AG04450 (cell line): Measurements from ENCODE around the gene PITPNM3. TPM values are rescaled to one million over a fixed set of nuclear protein-coding genes. Genes with fewer than 3 reads are reported as not detected.

Experiments used
- CTCF ChIA-PET: fragments of 300-600, 350-600 bp; formaldehyde crosslinking; extraction: SDS; loops from one replicate; lab custom pipeline; 2022; ENCODE audit warnings: antibody characterized with exemption, inconsistent platforms; lab: Charles Lee
- POLR2A ChIA-PET: fragments of 350-600 bp; formaldehyde crosslinking; extraction: SDS; loops from one replicate; lab custom pipeline; 2021; ENCODE audit warnings: antibody characterized with exemption, inconsistent platforms; lab: Yijun Ruan, JAX
- DNase-seq: peaks from one replicate; pipeline ENCODE4 v3.0.0-alpha.2; 2011; ENCODE audit warnings: low read depth, low spot score
- H3K27ac ChIP-seq: one replicate; pipeline ENCODE4 v1.5.1; 2012; ENCODE audit warnings: low read depth, low read length, control low read depth
- H3K27me3 ChIP-seq: one replicate; pipeline ENCODE4 v1.6.0; 2012; ENCODE audit warnings: low read length; ENCODE audit not compliant: control insufficient read depth, insufficient read depth
- H3K4me3 ChIP-seq: 2 replicates; pipeline ENCODE4 v1.5.1; 2011; ENCODE audit warnings: mild to moderate bottlenecking, low read depth, low read length, control low read depth
- H3K9me3 ChIP-seq: 2 replicates; pipeline ENCODE4 v1.5.1; 2012; ENCODE audit warnings: low read length; ENCODE audit not compliant: control insufficient read depth, insufficient read depth
- CTCF ChIP-seq: IDR thresholded peaks from 2 replicates; pipeline ENCODE4 v1.5.1; 2011; ENCODE audit warnings: low read depth, low read length, control low read depth, inconsistent platforms
- polyA plus RNA-seq: library from polyadenylated mRNA; depleted of rRNA; stranded (reverse); fragments of >200 nt; gene quantifications from 2 replicates; pipeline ENCODE4 v1.2.3, GENCODE V29; 2011; rRNA removed
- small RNA-seq: library from RNA; depleted of rRNA; stranded (forward); fragments of <200 nt; gene quantifications from one replicate; pipeline ENCODE3, GENCODE V24; 2012; ENCODE audit warnings: low read depth; ENCODE audit not compliant: insufficient read length

PITPNM3 gene
- polyA plus RNA-seq, 1 experiment, result 0.38 TPM

GRCh38 chr17:6408735-6409134 lies 147.6 kb downstream of the PITPNM3 start:
- no peak for DNase-seq
- ChIA-PET CTCF (no interaction called here), POLR2A (no interaction called here)
- no peak for TF ChIP-seq CTCF
- H3K27me3 ChIP-seq, result peaks cover 10% of the 10 kb centered on the region
- H3K4me3 ChIP-seq, result no peak overlapping the region
- H3K27ac ChIP-seq, result no peak overlapping the region
- H3K9me3 ChIP-seq, result no peaks in the 10 kb centered on the region

- CTCF ChIA-PET, result no interaction called here
These were observed 148.1 kb downstream of the PITPNM3 start for GRCh38 chr17:6408276-6408675.

GRCh38 chr17:6402258-6402657 lies 154.1 kb downstream of the PITPNM3 start:
- no peak for TF ChIP-seq CTCF
- no peak for DNase-seq
- Histone ChIP-seq H3K9me3 (no peaks in the 10 kb centered on the region), H3K4me3 (no peak overlapping the region), H3K27me3 (peaks cover 2% of the 10 kb centered on the region), H3K27ac (no peak overlapping the region)
- ChIA-PET POLR2A (no interaction called here), CTCF (no interaction called here)

More at GRCh38 chr17:6408276-6408675, 148.1 kb downstream of the PITPNM3 start:
- Histone ChIP-seq H3K27ac (no peak overlapping the region), H3K27me3 (peaks cover 10% of the 10 kb centered on the region), H3K4me3 (no peak overlapping the region), H3K9me3 (no peaks in the 10 kb centered on the region)
- DNase-seq, result no peak
- POLR2A ChIA-PET, result no interaction called here
- no peak for TF ChIP-seq CTCF

Small RNA genes within 50 kb of the gene (small RNA-seq; reads per million reads assigned to genes)
- gene RF00017 (not detected), gene RNA5SP435 (not detected)

Other genes with a start within 250 kb of the PITPNM3 start
- not detected in 2 replicates for gene AIPL1, start 121.4 kb downstream of the PITPNM3 start, polyA plus RNA-seq
- 7.0 and 7.7 TPM in 2 replicates for gene PIMREG, start 112.1 kb downstream of the PITPNM3 start, polyA plus RNA-seq
- 11.5 and 13.0 TPM in 2 replicates for gene KIAA0753, start 84.2 kb upstream of the PITPNM3 start, polyA plus RNA-seq
- gene TXNDC17, start 84.5 kb upstream of the PITPNM3 start, polyA plus RNA-seq, result 239 and 320 TPM in 2 replicates
- 20.4 and 24.6 TPM in 2 replicates for gene MED31, start 95.0 kb upstream of the PITPNM3 start, polyA plus RNA-seq
- 1.8 and 1.9 TPM in 2 replicates for gene C17orf100, start 95.2 kb upstream of the PITPNM3 start, polyA plus RNA-seq
- not detected in 2 replicates for gene SLC13A5, start 156.8 kb upstream of the PITPNM3 start, polyA plus RNA-seq
- 6.3 and 13.7 TPM in 2 replicates for gene XAF1, start 199.5 kb upstream of the PITPNM3 start, polyA plus RNA-seq
- gene FBXO39, start 219.7 kb upstream of the PITPNM3 start, polyA plus RNA-seq, result 0.10 and 0.12 TPM in 2 replicates